Measurements from ENCODE around the gene CARD10.

The CARD10 gene

DNA sequence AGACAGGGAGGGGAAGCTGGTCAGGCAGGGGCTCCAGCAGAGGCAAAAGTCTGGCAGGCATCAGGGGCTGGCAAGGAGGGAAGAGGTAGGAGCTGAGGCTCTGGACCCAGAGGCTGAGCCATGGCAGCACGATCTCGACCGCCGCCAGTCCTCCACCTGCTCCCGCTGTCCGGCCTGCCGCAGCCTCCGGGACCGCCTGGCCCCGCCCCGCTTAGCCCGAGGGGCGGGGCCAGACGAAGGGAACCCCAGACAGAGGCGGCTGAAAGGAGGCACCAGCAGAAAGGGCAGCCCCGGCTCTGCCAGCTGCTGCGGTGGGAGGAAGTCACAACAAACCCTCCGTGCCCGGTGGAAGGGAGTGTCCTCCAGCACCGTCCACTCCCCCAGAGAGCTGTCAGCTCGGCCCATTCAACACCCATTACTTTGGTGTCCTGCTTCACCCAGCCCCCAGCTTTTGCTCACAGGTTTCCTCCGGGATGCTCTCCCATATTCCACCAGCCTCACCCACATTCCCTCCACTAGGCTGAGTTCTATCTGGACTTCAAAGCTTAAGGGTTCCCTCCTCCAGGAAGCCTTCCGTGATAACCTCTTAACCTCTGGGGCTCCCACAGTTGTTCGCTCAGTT, 32.9 kb downstream of the CARD10 start, which contains the start of gene MFNG:
TSS of gene MFNG (minus strand) at position 161 of the 622 bp plus-strand sequence. CDS start 207 bp downstream, outside the sequence.
- H3K4me3 ChIP-seq (ENCODE audit: low read length) = peak within 1 kb of the TSS; percentile 22
- H3K9ac ChIP-seq (ENCODE audit: low read length) = no peak within 1 kb of the TSS
- H3K36me3 ChIP-seq (ENCODE audit: control insufficient read depth, low read depth, low read length) = no peaks in the 10 kb centered on the region
- peaks cover 7% of the 10 kb centered on the region for H3K27me3 ChIP-seq (ENCODE audit: control insufficient read depth, insufficient read depth, low read length)
- H3K4me1 ChIP-seq (ENCODE audit: control insufficient read depth, low read depth, low read length) = peaks cover 22% of the 10 kb centered on the region
- no peak within 1 kb of the TSS for H3K27ac ChIP-seq (ENCODE audit: low read length)
- H3K9me3 ChIP-seq (ENCODE audit: control insufficient read depth, low read depth, low read length) = no peaks in the 10 kb centered on the region

DNA sequence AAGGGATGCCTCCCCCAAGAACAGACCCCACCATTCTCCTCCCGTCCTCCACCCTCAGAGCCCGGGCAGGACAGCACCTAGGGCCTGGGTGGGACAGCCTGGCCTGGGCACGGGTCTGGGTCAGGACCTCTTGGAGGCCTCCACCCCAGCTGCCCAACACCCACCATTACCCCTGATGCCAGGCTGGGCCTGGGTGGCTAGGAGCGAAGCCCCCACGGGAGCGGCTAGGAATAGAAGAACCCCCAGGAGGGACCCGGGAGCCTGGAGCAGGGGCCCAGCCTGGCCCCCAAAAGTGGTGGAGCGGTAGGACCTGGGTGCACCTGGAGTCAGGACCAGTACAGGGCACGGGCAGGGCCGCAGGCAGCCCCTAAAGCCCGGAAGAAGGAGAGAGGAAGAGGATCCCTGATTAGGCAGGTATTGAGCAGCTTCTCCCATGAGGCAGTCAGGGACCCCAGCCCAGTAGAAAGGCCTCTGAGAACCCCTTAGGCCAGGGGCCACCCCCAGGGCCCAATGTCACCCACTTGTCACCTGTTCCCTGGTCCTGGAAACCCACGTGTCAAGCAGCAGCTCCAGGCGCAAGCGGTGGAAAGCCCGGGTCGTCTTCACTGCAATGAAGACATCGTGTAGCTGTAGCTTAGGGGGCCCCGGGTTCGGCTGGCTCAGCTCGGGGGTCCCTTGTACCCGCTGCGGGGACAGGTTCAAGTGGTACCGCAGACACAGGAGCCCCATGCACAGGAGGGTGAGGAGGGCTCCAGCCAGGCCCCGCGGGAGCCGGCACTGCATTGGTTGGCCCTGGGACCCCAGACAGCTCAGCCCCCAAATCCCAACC, 33.6 kb downstream of the CARD10 start:
- no peak overlapping the region for H3K27ac ChIP-seq (ENCODE audit: low read length)
- H3K4me3 ChIP-seq (ENCODE audit: low read length) = peak overlapping the region; percentile 22
- H3K36me3 ChIP-seq (ENCODE audit: control insufficient read depth, low read depth, low read length) = no peaks in the 10 kb centered on the region
- peaks cover 7% of the 10 kb centered on the region for H3K27me3 ChIP-seq (ENCODE audit: control insufficient read depth, insufficient read depth, low read length)
- H3K9ac ChIP-seq (ENCODE audit: low read length) = no peak overlapping the region
- peaks cover 22% of the 10 kb centered on the region for H3K4me1 ChIP-seq (ENCODE audit: control insufficient read depth, low read depth, low read length)
- no peaks in the 10 kb centered on the region for H3K9me3 ChIP-seq (ENCODE audit: control insufficient read depth, low read depth, low read length)

DNA sequence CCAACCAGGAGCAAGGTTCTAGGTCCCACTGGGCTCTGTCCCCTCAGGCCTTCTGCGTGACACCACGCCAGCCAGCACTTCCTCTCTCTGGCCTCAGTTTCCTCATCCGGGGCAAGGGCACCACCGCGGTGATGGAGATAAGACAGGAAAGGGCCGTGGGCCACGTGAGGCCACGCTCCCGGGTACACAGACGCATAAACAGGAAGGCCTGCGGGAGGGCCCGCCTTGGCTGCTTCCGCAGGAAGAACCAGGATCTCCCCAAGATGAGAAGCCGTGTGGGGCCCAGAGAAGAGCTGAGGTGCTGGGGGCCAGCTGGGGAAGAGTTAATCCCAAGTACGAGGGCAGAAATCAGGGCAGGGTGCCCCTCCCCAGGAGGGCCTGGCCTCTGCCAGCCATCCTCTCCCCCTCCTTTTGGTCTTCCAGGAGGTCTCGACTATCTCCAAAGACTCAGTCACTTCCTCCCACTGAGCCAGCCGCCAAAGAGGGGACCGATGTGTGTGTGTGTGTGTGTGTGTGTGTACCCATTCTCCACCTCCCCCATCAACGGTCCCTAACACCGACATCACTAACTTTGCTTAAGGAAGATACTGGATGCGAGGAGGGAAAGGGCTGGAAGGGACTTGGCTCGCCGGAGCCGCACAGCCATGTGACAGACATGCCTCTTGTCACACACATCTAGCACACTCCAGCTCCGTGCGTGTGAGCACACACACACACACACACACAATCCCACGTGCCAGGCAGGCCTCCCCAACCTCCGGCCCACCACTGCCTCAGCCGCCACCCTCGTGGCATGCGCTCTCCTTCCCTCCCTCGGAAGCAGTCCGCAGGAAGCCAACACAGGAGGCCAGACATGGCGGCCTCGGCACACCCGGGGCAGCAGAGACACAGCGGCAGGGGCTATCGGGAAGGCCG, 34.5 kb downstream of the CARD10 start:
- Histone ChIP-seq H3K36me3 (ENCODE audit: control insufficient read depth, low read depth, low read length) (no peaks in the 10 kb centered on the region), H3K27ac (ENCODE audit: low read length) (no peak overlapping the region), H3K4me3 (ENCODE audit: low read length) (no peak overlapping the region), H3K9me3 (ENCODE audit: control insufficient read depth, low read depth, low read length) (no peaks in the 10 kb centered on the region), H3K9ac (ENCODE audit: low read length) (no peak overlapping the region), H3K27me3 (ENCODE audit: control insufficient read depth, insufficient read depth, low read length) (peaks cover 7% of the 10 kb centered on the region), H3K4me1 (ENCODE audit: control insufficient read depth, low read depth, low read length) (peaks cover 22% of the 10 kb centered on the region)

DNA sequence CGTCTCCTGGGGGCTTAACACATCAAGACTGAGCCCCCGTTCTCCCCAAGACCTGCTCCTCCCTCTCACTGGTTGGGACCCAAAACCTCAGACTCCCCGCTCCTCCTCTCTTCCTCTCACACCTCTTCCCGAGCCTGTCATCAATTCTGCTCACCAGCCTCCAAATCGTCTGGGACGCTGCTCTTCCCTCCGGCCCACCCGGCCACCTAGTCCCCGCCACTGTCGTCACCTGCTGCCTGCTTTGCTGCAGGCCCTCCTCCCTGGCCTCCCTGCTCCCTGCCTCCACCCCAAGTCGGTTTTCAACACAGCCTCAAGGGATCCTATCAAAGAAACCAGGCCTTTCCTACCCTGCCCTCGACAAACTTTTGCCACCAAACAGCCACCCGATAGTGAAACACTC, 36.2 kb downstream of the CARD10 start:
- Histone ChIP-seq H3K27ac (ENCODE audit: low read length) (no peak overlapping the region), H3K9me3 (ENCODE audit: control insufficient read depth, low read depth, low read length) (no peaks in the 10 kb centered on the region), H3K27me3 (ENCODE audit: control insufficient read depth, insufficient read depth, low read length) (peaks cover 7% of the 10 kb centered on the region), H3K4me3 (ENCODE audit: low read length) (no peak overlapping the region), H3K4me1 (ENCODE audit: control insufficient read depth, low read depth, low read length) (peaks cover 19% of the 10 kb centered on the region), H3K36me3 (ENCODE audit: control insufficient read depth, low read depth, low read length) (no peaks in the 10 kb centered on the region), H3K9ac (ENCODE audit: low read length) (no peak overlapping the region)

DNA sequence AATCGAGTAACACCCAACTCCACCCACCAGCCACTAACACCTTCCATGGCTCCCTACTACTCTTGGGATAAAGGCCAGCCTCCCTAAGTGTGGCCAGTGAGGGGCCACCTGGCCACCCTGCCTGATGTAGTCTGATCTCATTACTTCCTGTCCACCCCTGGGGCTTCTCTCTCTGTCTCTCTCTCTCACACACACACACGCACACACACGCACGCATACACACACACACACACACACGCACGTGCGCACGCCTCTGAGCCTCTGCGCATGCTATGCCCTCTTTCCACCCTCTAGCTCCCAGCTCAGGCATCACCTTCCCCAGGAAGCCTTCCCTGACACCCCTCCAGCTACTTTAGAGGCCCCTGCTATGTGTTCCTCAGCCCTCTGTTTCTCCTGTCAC, 37.0 kb downstream of the CARD10 start:
- H3K27ac ChIP-seq (ENCODE audit: low read length) = no peak overlapping the region
- peaks cover 7% of the 10 kb centered on the region for H3K27me3 ChIP-seq (ENCODE audit: control insufficient read depth, insufficient read depth, low read length)
- H3K4me1 ChIP-seq (ENCODE audit: control insufficient read depth, low read depth, low read length) = peaks cover 14% of the 10 kb centered on the region
- no peak overlapping the region for H3K4me3 ChIP-seq (ENCODE audit: low read length)
- no peaks in the 10 kb centered on the region for H3K36me3 ChIP-seq (ENCODE audit: control insufficient read depth, low read depth, low read length)
- H3K9ac ChIP-seq (ENCODE audit: low read length) = no peak overlapping the region
- H3K9me3 ChIP-seq (ENCODE audit: control insufficient read depth, low read depth, low read length) = no peaks in the 10 kb centered on the region

DNA sequence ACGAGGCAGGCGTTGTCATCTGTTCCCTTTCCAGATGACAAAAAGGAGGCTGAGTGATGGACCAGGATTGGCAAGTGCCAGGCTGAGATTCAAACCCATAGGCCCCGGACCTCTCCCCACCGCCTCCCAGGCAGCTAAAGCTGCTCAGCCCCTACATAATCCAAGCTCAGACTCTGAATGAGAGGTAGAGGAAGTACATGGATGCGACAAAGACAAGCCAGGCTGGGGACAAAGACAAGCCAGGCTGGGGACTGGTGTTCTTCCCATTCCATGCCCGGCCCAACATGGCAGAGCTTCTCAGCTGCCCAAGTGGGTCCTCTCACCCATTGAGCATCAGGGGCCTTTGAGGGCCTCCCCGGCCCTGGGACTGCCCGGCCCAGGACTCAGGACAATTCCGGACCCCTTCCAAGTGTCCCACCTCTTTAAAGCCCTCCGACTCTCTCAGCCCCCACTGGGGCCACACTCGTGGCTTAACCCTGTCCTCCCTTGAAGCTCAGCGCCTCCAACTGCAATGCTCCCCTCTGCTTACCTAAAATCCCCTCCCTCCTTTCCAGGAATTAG, 37.8 kb downstream of the CARD10 start:
- peaks cover 7% of the 10 kb centered on the region for H3K27me3 ChIP-seq (ENCODE audit: control insufficient read depth, insufficient read depth, low read length)
- peaks cover 11% of the 10 kb centered on the region for H3K4me1 ChIP-seq (ENCODE audit: control insufficient read depth, low read depth, low read length)
- H3K4me3 ChIP-seq (ENCODE audit: low read length) = no peak overlapping the region
- H3K9ac ChIP-seq (ENCODE audit: low read length) = no peak overlapping the region
- no peak overlapping the region for H3K27ac ChIP-seq (ENCODE audit: low read length)
- no peaks in the 10 kb centered on the region for H3K9me3 ChIP-seq (ENCODE audit: control insufficient read depth, low read depth, low read length)
- no peaks in the 10 kb centered on the region for H3K36me3 ChIP-seq (ENCODE audit: control insufficient read depth, low read depth, low read length)

DNA sequence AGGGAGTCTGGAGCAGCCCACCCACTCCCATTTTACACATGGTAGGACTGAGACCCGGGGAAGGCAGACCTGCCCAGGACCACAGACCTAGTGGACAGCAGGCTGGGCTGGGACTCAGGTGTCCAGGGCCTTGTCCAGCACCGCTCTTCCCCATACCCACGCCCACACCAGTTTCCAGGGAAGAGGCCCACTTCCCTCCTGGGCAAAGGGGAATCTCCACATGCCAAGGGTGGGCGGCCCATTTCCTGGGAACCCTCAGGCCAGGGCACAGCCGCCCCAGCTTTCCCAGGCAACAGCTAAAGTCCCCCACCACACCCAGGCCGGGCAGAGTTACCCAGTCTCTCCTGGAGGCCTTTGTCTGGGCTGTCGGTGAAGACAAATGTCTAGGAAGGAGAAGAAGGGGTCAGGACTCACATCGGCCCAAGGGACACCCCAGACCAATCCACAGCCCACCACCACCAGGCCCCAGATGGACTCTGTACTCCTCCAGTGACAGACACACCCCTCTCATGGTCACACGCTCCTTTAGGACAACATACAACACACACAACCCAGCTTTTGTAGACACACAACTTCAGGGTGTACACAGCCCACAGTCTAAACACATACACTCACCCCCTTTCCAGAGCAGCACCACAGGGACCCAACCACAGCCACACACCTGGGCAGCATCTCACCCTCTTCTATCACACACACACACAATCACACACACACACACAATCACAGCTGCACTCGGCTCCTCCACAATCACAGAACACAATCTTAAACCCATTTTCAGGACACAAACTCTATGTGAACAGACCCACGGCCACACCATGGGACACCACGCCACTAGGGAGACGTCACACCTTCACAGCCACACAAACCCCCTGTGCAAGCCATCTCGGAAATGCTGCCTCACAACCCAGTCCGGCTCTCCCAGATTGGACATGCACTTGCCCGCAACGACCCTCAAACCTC, 38.5 kb downstream of the CARD10 start:
- H3K36me3 ChIP-seq (ENCODE audit: control insufficient read depth, low read depth, low read length) = no peaks in the 10 kb centered on the region
- H3K27ac ChIP-seq (ENCODE audit: low read length) = no peak overlapping the region
- no peak overlapping the region for H3K4me3 ChIP-seq (ENCODE audit: low read length)
- H3K27me3 ChIP-seq (ENCODE audit: control insufficient read depth, insufficient read depth, low read length) = peaks cover 2% of the 10 kb centered on the region
- no peak overlapping the region for H3K9ac ChIP-seq (ENCODE audit: low read length)
- H3K9me3 ChIP-seq (ENCODE audit: control insufficient read depth, low read depth, low read length) = no peaks in the 10 kb centered on the region
- peaks cover 8% of the 10 kb centered on the region for H3K4me1 ChIP-seq (ENCODE audit: control insufficient read depth, low read depth, low read length)

DNA sequence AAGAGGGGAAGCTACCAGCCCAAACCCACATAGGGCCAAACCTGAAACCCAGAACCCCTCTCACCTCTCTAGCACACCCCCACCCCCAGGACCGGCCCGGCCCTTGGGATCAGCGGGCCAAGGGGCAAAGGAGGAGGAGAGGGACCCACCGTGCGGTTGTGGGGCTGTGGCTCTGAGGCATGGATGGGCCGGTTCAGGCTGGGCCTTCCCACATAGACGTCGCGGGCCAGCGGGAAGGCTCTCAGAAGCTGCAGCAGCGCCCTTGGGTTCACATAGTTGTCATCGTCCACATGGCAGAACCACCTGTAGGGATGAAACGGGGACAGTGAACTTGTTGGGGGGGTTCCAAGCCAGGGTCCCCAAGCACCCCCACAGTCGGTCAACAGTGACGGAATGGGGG, 40.0 kb downstream of the CARD10 start:
- H3K4me3 ChIP-seq (ENCODE audit: low read length) = no peak overlapping the region
- peaks cover 6% of the 10 kb centered on the region for H3K4me1 ChIP-seq (ENCODE audit: control insufficient read depth, low read depth, low read length)

DNA sequence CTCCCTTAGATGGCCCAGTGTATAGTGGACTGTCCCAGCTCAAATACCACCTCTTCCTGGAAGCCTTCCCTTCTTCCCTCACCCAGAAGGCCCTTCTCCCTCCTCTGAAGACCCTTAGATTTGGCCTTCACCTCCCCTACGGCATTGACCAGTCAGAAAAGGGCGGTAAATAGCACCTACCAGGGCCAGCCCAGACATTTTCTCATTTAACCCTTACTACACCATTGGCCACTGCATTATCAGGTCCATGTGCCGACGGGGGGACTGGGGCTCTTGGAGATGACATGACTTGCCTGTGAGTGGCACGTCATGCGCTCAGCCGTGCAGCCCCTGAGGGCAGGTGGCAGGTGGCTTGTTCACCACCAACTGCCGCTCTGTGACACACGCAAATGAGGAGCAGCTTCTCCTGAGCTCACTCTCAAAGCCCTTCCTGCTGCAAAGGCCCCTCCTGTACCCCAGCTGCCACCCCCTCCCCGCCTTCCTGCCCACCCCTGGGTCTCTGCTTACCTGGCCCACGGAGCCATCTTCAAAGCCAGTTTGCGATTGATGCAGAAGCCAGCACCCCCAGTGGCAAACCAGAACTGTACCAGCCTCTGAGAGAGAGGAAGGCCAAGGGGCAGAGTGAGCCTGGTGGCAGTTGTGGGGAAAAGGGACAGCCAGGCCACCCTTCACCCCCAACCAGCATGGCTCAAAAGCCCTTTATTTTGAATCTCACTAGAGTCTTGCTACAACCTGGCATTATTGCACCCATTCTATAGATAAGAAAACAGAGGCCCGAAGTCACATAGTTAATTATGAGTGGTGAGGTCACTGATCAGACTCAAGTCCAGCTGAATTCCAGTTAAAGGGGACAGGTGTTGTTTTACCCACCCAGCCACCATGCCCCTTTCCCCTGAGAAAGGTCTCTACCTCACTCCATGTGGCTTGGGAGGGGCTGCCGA, 42.6 kb downstream of the CARD10 start:
- H3K4me1 ChIP-seq (ENCODE audit: control insufficient read depth, low read depth, low read length) = no peaks in the 10 kb centered on the region
- no peak overlapping the region for H3K4me3 ChIP-seq (ENCODE audit: low read length)
- no peaks in the 10 kb centered on the region for H3K9me3 ChIP-seq (ENCODE audit: control insufficient read depth, low read depth, low read length)
- no peaks in the 10 kb centered on the region for H3K36me3 ChIP-seq (ENCODE audit: control insufficient read depth, low read depth, low read length)
- no peak overlapping the region for H3K9ac ChIP-seq (ENCODE audit: low read length)
- no peaks in the 10 kb centered on the region for H3K27me3 ChIP-seq (ENCODE audit: control insufficient read depth, insufficient read depth, low read length)
- H3K27ac ChIP-seq (ENCODE audit: low read length) = no peak overlapping the region

More for the DNA sequence above, 40.0 kb downstream of the CARD10 start:
- Histone ChIP-seq H3K9me3 (ENCODE audit: control insufficient read depth, low read depth, low read length) (no peaks in the 10 kb centered on the region), H3K36me3 (ENCODE audit: control insufficient read depth, low read depth, low read length) (no peaks in the 10 kb centered on the region), H3K27ac (ENCODE audit: low read length) (no peak overlapping the region), H3K27me3 (ENCODE audit: control insufficient read depth, insufficient read depth, low read length) (no peaks in the 10 kb centered on the region), H3K9ac (ENCODE audit: low read length) (no peak overlapping the region)

Data from iPS-18a (cell line).